ENCODE measurements around the gene TANC1.

The TANC1 gene

DNA sequence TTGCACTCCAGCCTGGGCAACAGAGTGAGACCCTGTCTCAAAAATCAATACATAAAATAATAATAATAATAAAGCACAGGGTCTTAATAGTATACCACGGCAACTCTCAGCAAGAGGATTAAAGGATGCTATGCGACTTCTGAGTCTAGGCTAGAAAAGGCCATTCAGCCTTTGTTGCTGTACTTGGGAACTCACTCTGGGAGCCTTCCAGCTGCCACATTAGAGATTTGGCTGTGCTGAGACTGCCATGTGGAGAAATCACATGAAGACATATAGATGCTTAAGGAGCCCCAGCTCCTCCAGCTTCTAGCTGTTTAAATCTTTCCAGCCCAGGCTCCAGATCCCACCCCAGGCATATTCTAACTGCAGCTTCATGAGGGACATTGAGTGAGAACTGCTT lies 8.2 kb upstream of the TANC1 start:
- no peak for DNase-seq (ENCODE audit: low read depth in 2 of 3, low spot score in 1 of 3)

DNA sequence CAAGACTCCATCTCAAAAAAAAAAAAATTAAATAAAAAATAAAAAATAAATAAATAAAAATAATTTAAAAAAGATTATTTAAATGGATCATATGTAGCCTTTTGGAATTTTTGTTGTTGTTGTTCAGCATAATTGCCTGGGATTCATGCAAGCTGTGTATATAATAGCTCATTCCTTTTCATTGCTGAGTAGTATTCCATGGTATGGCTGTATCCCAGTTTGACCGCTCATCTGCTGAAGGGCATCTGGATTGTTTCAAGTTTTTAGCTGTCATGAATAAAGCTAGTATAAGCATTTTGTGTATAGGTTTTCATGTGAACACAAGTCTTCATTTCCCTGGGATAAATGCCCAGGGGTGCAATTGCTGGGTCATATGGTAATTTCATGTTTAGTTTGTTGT lies 6.4 kb upstream of the TANC1 start:
- no peak for DNase-seq (ENCODE audit: low read depth in 2 of 3, low spot score in 1 of 3)

DNA sequence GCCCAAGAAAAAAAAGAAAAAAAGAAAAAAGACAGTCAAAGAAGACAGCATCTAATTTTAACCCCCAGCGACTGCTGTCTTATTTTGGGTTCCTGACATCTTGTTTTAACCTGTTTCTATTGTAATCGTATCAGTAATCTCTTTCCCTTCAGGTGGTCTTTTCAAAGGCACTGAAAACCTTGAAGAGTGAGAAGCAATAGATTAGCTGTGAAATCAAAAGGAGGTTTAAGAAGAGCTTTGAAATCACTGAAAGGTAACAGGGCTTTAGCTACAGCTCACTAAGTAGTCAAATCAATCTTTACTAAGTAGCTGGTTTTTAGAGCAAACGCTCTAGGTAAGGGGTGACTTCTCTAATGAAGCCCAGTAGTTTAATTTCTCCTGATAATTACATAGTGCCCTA lies 5.4 kb upstream of the TANC1 start:
- DNase-seq (ENCODE audit: low read depth in 2 of 3, low spot score in 1 of 3), result no peak

DNA sequence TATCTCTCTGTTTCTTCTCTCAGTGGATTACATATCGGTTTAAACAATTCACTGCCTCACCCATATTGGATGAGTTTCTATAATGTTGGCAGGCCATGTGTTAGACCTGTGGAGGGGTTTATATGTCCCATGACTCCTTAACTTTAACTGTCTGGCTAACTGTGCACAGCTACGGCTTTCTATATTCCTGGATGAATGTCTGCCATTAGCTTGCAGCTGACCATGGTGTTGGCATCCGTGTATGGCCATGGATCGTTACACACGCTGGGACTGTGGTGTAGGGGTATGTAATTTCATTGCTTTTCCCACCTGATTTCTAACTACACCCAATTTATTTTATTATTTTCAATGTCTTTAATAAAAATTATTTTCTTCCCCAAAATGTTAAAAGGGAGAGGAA lies 3.3 kb upstream of the TANC1 start:
- no peak for DNase-seq (ENCODE audit: low read depth in 2 of 3, low spot score in 1 of 3)

GRCh38 chr2:158965641-158966040 lies 2.8 kb upstream of the TANC1 start:
- DNase-seq (ENCODE audit: low read depth in 2 of 3, low spot score in 1 of 3), result no peak

DNA sequence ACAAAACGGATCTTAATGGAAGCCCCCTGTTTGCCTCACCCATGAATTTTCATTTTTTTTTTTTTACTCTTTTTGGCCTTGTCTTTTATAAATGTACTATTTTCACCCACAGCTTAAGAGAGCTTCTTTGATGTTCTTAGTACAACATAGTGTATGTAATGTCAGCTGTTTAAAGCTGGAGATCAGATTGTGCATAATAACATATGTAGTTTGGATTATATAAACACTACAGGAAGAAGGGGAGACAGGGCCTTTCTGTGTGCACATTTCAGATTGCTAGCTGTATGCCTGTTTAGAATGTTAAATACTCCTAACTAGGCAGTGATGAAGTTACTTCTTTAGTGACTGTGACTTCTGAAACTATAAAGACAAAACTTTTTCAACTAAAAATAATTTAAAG lies 2.1 kb upstream of the TANC1 start:
- DNase-seq (ENCODE audit: low read depth in 2 of 3, low spot score in 1 of 3), result no peak

DNA sequence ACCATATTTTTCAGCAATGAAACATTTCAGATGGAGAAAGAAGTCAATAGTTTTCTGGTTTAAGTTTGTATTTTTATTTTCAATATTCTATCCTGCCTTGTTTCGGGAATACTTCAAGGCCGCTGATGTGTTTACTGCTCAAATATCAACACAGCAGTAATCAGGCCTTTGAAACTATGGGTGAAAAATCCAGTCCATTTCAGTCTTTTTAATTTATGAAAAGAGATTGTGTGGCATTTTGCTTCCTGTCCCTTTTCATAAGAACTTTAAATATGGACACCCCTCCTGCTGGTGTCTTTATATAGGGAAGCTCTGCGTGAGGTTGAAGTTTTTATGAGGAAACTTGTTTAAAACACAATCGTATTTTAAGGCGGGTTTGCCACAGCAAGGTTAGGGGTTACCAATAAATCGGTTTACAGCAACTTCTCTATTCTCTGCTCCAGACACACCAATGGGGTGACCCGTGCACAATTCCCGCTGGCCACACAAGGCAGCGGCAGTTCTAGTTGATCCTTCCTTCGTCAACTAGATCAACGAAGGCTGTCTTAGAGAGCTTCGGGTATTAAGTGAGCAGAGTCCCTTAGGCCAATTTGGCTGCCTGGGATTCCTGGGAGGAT lies 1.2 kb upstream of the TANC1 start:
- DNase-seq (ENCODE audit: low read depth in 2 of 3, low spot score in 1 of 3), result no peak

DNA sequence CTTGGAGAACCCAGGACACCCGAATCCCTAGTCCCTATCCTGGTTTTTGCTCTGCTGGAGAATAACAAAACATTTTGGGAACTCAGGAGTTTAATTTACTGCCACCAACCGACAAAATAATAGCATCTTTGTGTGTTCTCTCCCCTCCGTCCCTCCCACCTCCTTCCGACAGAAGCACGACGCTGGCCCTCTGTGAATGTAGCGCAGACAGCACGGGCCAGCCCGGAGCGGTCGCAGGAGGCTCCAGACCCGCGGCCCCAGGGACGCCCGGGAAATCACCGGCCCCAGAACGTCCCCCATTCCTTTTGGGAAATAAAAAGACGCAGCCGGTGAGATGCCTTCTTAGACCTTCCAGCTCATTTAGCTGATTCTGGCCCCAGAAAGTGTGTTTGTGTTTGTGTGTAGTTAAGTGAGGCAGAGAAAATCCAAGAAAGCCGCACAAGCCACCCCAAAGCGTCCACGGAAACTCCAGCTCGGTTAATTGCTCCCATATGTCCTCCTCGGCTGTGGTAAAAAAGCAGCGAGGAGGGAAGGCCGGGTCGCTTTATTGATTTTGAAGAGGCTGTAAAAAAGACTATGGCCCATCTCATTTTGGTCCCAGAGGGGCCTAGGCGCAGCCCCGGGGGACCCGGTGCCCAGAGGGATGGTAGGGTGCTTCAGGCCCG lies 577 bp upstream of the TANC1 start:
- DNase-seq (ENCODE audit: low read depth in 2 of 3, low spot score in 1 of 3), result no peak

- no peak for DNase-seq (ENCODE audit: low read depth in 2 of 3, low spot score in 1 of 3)
Measured at GRCh38 chr2:158969162-158969714, 798 bp downstream of the TANC1 start.

DNA sequence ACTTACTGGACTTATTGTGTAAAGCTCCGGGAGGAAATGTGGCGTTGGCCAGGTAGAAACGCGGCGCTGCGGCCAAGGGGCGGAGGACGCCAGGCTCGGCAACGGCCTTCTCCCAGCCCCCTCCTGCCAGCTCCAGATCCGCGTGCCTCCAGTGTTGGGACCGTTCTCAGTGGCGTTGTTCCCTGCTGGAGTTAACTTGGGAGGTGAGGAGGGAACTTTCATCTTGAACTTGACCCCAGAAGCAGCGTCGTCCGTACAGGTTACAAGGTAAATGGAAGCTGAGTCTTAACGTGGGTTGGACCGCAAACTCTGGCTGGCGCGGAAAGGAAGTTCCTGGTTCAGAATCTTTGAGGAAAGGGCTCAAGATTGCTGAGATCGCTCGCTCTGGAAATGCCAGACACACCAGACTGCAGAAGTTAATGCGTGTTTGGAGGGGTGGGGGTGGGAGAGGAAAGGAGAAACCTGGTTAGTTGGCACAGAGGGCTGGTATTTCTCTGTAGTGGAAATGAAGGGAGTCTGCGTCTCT lies 1.3 kb downstream of the TANC1 start:
- no peak for DNase-seq (ENCODE audit: low read depth in 2 of 3, low spot score in 1 of 3)

- no peak for DNase-seq (ENCODE audit: low read depth in 2 of 3, low spot score in 1 of 3)
Measured at GRCh38 chr2:158970241-158970751, 1.9 kb downstream of the TANC1 start.

DNA sequence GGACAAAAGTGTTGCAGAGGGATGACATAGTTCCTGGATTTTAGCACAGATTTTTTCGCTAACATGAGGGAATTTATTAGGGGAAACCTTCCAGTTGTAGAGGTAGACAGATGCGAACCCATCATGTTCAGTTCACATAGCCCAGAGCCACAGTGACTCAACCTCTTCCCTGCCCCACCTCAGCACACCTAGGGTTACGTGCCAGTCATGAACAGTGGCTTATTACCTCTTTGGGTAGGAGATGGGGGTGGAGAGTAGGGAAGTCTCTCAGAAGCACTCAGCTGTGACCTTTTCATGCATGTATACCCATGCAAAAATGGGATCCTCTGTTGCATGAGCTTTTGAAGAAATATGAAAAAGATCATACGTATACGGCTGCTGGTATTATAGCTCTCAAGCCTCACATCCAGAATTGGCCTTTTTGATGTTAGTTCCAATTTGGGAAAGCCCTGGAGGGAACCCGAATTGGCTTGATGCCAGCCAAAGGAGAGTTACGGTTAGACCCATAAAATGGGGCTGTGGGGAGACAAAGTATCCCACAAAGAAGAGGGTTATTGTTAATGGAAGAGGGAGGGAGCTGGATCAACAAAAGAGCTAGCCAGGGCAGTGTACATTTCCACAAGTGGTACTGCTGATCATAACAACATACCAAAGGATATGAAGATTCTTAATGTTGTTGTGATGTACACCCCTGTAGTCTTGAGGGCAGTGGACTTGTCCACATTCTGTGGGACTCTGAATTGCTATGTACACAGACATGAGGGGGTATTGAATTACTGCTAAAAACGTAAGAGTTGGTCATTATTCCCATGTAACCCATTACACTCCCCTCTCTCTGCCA lies 4.9 kb downstream of the TANC1 start:
- DNase-seq (ENCODE audit: low read depth in 2 of 3, low spot score in 1 of 3), result no peak

- DNase-seq (ENCODE audit: low read depth in 2 of 3, low spot score in 1 of 3), result no peak
Measured at GRCh38 chr2:158975271-158975921, 7.0 kb downstream of the TANC1 start.

DNA sequence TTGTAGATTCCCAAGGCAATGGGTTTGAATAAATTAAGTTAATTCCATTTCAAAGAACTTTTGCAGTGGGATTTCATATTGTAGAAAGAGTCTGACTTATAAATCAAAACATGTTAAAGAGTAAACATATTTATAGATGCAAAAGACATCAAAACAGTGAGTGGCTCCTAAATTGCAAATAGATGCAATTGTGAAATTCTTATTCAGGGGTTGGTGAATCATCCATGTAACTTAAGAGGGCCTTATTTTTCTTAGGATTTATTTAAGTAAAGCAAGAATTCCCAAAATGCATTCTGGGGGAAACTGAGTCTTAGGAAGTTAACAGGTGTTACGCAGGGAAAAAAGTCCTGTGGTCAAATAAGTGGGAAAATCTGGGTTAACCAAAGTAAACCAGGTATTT lies 11.3 kb downstream of the TANC1 start:
- DNase-seq (ENCODE audit: low read depth in 2 of 3, low spot score in 1 of 3), result no peak

DNA sequence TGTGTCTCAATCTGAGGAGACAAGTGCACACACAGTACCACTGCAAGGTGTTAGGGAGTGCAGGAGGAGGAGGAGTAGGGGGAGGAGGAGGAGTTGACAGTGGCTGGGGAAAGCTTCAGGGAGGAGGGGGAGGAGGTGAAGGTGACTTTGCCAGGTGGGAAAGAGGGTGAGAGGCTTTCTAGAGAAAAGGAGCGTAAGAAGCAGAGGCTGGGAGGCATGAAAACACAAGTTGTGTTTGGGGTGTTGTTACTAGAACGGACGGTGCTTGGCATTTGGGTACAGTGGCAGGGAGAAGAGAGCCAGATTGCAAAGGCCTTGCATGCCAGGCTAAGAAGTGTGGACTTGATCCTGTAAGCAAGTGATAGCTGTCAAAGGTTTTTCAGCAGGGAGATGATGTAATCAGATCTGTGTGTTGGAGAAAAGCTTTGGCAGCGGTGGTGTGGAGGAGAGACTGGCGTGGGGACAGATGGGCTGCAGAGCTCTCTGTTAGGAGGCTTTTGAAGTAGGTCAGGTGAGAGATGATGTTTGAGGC lies 16.2 kb downstream of the TANC1 start:
- DNase-seq (ENCODE audit: low read depth in 2 of 3, low spot score in 1 of 3), result no peak

GRCh38 chr2:158988501-158988900 lies 20.1 kb downstream of the TANC1 start:
- DNase-seq (ENCODE audit: low read depth in 2 of 3, low spot score in 1 of 3), result no peak

GRCh38 chr2:158989165-158989564 lies 20.7 kb downstream of the TANC1 start:
- DNase-seq (ENCODE audit: low read depth in 2 of 3, low spot score in 1 of 3), result no peak

- no peak for DNase-seq (ENCODE audit: low read depth in 2 of 3, low spot score in 1 of 3)
Measured at GRCh38 chr2:158990397-158991214, 22.2 kb downstream of the TANC1 start.

DNA sequence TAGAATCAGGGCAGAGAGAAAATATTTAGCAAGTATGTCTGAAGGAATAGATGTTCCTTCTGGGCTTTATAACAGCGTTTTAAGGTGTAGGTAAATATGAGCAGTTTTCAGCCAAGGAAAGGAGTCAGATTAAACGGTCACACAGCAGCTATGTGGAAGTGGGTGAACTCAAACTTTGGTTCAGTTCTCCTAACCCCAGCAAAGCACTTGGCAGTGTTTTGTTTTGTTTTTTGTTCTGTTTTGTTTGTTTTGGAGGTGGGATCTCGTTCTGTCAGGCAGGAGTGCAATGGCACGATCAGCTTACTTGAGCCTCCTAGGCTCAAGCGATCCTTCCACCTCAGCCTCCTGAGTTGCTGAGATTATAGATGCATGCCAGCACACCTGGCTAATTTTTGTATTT lies 24.6 kb downstream of the TANC1 start:
- DNase-seq (ENCODE audit: low read depth in 2 of 3, low spot score in 1 of 3), result no peak

Measured in stimulated activated CD4-positive, alpha-beta T cell treated with anti-CD3 and anti-CD28 coated beads, Interleukin-12 subunit alpha, Interleukin-12 subunit beta, amount 100 ng/mL, for 48 hours (primary cell).